Measurements from ENCODE around the gene CFAP61.

DNA sequence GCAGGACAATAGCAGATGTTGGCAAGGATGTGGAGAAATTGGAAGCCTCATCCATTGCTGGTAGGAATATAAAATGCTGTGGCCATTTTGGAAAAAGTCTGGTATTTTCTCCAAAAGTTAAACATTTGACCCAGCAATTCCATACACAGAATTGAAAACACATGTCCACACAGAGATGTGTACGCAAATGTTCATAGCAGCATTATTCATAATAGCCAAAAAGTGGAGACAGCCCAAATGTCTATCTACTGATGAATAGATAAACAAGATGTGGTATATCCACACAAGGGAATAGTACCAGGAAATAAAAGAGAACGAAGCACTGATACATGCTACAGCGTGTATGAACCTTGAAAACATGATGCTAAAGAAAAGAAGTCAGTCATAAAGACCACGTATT lies 40.5 kb downstream of the CFAP61 start:
- TF ChIP-seq, protein P1, sequence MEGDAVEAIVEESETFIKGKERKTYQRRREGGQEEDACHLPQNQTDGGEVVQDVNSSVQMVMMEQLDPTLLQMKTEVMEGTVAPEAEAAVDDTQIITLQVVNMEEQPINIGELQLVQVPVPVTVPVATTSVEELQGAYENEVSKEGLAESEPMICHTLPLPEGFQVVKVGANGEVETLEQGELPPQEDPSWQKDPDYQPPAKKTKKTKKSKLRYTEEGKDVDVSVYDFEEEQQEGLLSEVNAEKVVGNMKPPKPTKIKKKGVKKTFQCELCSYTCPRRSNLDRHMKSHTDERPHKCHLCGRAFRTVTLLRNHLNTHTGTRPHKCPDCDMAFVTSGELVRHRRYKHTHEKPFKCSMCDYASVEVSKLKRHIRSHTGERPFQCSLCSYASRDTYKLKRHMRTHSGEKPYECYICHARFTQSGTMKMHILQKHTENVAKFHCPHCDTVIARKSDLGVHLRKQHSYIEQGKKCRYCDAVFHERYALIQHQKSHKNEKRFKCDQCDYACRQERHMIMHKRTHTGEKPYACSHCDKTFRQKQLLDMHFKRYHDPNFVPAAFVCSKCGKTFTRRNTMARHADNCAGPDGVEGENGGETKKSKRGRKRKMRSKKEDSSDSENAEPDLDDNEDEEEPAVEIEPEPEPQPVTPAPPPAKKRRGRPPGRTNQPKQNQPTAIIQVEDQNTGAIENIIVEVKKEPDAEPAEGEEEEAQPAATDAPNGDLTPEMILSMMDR (IDR thresholded peaks at IDR 0.05; ENCODE audit: low read depth, low read length): no peak
- TF ChIP-seq MYC (IDR thresholded peaks at IDR 0.05; ENCODE audit: low read depth, low read length) (no peak), POLR2A (IDR thresholded peaks at IDR 0.05; ENCODE audit: extremely low read depth, insufficient read length) (no peak)
- TF ChIP-seq, protein P2, sequence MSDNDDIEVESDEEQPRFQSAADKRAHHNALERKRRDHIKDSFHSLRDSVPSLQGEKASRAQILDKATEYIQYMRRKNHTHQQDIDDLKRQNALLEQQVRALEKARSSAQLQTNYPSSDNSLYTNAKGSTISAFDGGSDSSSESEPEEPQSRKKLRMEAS (IDR thresholded peaks at IDR 0.05; ENCODE audit: low read depth, low read length): no peak

Data from NB4 (cell line).